ENCODE data around the gene GDF9.

GDF9 gene

GRCh38 chr5:132838516-132839282 lies 27.6 kb downstream of the GDF9 start:
- no peak for DNase-seq (ENCODE audit: low spot score)

DNA sequence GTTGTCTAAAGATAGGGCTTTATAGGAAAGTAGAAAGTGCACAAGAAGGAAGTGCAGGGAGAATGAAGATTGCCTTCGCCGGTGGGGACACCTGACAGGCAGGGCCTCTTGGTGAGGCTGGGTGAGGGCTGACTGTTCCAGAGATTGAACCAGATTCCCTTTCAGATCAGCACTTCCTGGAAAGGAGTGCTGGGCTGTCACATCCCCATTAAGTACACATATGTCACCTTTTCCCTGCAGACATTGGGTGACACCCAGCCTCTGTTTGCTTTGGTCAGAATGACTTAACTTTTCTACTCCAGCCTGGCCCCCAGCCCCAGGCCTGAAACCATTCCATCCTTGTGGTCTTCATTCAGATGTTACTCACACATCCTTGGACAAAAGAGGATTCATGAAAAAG lies 28.4 kb downstream of the GDF9 start:
- no peak for DNase-seq (ENCODE audit: low spot score)

DNA sequence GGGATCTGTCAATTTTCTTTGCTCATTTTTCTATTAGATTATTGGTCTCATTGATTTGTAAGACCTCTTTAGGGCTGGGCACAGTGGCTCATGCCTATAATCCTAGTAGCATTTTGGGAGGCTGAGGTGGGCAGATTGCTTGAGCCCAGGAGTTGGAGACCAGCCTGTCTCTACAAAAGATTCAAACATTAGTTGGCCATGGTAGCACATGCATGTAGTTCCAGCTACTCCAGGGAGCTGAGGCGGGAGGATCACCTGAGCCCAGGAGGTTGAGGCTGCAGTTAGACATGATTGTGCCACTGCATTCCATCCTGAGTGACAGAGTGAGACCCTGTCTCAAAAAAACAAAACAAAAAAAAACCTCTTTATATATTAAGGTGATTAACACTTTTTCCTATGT lies 29.4 kb downstream of the GDF9 start:
- no peak for DNase-seq (ENCODE audit: low spot score)

DNA sequence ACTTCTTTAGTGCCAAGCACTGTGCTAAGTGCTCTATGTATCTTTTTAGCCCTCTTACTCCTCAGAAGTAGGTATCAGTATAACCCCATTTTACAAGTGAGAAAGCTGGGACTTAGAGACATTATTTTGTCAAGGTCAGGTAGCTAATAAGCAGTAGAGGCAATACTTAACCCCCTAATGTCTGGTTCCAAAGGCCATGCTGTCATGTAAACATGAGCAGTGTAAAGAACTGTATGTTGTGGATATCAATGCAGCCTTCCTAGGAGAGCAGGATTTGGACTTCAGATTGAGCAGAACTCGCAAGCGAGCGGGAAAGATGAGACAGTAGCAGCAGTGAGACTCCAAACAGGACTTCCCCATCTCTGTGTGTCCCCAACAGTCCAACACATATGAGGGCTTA lies 32.2 kb downstream of the GDF9 start:
- no peak for DNase-seq (ENCODE audit: low spot score)

DNA sequence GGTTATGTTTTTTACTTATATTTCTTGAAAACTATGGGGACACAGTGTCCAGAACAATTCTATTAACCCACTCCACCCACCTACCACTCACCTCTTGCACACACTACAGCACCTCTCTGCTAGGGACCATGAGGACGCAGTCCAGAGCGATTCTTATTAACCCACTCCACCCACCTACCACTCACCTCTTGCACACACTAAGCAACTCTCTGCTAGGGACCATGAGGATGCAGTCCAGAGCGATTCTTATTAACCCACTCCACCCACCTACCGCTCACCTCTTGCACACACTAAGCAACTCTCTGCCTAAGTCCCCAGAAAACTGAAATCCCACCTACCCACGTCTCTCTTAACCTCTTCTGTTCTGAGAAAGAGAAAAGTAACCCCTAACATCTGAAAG lies 33.7 kb downstream of the GDF9 start:
- no peak for DNase-seq (ENCODE audit: low spot score)

DNA sequence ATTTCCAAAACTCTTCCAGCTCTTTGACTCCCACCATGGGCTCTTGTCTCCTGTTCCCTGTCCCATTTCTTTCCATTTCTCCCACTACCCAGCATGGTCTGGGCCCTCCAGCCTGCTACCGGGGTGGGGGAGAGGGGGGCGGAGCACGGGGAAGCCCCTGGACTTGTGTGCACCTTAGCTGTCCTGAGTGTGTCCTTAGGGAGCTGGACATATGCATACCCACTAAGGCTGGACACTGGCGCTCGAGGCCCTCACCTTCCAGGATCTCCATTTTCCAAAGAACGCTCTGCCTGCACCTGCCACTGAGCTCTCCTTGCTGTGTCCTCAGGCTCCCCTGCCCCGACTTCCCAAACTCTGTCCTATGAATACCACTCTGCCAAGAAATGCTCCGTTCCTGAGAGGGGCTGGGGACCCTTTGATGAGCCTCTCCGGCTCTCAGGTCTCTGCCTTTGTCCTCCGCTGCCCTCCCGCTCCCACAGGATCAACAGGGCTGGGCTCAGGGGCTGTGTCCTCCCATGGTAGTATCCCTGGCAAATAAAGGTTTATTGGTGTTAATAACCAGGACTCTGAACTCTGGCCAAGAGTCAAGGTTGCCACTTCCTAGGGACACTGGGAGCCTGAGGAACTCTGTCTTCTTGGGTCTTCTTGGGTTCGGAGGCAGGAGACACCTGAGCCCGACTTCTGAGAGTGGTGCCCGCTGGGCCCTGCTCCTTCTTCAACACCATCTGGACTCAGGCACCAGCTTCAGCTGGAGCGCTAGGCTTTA lies 35.0 kb downstream of the GDF9 start:
- DNase-seq (ENCODE audit: low spot score) = no peak

DNA sequence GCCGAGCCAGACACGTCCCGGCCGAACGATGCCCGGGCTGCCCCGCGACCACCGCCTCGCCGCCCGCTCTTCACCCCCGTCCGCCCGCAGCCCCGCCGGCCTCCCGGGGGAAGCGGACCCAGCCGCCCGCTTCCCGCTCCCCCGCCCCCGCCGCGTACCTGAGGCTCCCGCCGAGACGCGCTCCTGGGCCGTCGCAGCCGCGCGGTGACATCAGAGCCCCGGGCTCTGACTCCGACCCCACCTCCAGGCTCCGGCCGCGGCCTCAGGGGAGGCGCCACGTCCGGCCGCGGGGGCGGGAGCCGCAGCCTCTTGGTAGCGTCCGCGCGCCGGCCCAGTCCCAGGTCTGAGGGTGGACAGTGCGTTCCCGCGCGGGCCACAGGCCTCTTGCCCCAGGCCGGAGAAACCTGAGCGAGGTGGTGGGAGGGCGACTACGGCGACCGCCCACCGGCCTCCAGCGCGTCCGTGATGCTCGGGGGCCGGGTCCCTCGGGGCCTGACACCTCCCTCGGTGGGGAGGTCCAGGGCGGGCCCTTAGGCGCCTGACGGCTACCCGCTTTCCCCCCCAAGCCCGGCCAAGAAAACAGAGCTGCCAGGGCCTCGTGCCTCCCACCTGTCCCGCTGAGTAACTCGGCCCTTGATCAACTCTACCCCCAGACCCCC lies 35.7 kb downstream of the GDF9 start, which contains the start of gene SHROOM1:
SHROOM1 (minus strand) TSS at position 212 of the 659 bp plus-strand sequence. CDS start 4,507 bp downstream, outside the sequence.
- DNase-seq (ENCODE audit: low spot score) = peak; percentile 80

- DNase-seq (ENCODE audit: low spot score) = peak; percentile 90
Measured at GRCh38 chr5:132829742-132830435, 36.4 kb downstream of the GDF9 start.

DNA sequence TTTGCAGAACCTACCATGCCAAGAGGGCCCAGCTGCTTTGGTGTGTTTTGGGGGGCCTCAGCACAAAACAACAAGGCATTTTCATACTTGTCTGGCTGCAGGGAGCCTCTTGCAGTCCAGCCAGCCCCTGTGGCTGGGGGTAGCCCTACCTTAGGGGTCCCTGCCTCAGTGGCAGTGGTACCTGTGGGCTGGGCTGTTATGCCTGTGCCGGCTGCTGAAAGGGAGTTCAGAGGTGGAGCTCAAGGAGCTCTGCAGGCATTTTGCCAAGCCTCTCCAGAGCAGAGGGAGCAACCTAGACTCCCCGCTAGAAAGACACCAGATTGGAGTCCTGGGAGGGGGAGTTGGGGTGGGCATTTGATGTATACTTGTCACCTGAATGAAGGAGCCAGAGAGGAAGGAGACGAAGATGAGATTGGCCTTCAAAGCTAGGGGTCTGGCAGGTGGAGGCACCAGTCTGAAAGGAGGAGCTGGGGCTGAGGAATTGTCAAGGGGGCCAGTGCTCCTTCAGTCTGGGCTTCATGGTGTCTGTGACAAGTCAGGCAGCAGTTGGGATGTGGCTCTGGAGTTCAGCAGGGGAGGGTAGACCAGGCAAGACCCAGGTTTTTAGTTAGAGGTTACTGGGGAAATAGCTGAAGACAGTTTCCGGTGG lies 37.3 kb downstream of the GDF9 start:
- DNase-seq (ENCODE audit: low spot score) = no peak

DNA sequence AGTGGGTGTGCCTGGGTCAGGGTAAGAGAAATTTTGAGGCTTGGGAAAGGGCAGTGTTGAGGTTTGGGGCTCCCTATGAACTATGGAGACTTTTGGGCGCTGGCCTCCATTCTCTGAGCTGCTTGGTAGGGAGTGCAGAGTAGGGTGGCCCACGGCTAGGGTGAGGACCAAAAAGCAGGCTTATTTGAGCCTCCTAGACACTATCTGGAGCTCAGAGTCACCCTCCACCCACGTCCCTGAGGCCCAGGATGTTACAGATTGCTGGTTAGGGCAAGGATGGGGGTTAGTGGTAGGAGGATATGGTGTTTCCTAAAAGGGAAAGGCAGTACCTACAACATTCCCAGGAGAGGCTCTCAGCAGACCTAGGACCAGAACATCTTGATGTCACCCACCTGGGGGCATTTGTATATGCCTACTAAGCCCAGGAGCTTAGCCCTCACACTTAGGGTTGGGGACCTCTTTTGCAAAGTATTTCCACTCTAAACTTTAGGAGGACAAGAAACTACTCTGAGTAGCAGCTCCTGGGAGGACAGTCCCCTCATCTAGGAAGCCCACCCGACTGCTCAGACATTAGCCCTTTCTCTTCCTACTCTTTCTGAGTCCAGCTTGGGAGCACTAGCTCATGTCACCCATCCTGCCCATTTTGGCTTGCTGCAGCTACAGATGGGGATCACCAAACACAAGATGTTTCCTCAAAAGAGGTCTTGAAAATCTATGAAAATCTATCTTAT lies 38.2 kb downstream of the GDF9 start:
- no peak for DNase-seq (ENCODE audit: low spot score)

- no peak for DNase-seq (ENCODE audit: low spot score)
Measured at GRCh38 chr5:132826424-132827082, 39.7 kb downstream of the GDF9 start.

GRCh38 chr5:132825834-132826391 lies 40.4 kb downstream of the GDF9 start:
- DNase-seq (ENCODE audit: low spot score) = no peak

GRCh38 chr5:132825033-132825833 lies 41.0 kb downstream of the GDF9 start:
- no peak for DNase-seq (ENCODE audit: low spot score)

DNA sequence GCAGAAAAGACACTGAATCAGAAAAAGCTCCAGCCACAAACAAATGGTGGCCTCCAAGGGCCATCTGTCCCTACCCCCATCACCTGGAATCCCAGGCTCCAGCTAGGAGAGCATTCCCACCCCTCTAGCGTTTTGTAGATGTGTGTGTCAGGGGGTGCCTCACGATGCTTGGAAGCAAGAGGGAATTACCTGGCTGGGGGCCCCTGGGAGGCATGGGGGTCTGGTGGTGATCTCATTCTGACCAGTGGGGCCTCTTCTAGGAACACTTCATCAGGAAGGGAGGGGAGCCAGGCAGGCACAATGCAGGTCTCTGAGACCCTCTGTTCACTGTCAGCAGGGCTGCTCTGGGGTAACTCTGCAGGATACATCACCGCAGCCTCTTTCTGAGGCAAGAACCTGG lies 41.8 kb downstream of the GDF9 start:
- DNase-seq (ENCODE audit: low spot score) = no peak

DNA sequence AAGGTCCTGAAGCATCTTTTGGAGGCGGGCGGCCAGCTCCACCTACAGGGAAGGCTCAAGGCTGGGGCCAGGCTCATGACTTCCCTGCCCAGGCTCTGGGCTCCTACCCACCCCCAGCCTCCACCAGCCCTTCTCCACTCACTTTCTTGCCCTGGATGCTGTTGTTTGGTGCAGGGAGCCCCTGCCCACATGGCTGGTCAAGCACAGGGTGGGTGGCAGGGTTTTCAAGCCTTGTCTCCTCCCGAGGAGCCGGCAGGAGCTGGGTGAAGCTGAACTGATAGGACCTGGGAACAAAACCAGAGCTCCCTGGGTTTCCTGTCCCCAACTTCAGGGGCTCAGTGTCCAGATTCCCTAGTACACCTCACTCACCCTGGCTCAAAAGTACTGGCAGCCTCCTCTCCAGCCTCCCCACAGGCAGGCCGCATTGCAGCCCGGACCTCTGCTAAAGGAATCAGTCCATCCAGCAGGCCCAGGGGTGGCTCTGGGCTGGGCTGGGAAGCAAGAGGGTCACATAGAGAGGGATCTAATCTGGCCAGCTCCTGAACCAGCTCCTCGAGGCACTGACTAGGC lies 42.7 kb downstream of the GDF9 start:
- no peak for DNase-seq (ENCODE audit: low spot score)

DNA sequence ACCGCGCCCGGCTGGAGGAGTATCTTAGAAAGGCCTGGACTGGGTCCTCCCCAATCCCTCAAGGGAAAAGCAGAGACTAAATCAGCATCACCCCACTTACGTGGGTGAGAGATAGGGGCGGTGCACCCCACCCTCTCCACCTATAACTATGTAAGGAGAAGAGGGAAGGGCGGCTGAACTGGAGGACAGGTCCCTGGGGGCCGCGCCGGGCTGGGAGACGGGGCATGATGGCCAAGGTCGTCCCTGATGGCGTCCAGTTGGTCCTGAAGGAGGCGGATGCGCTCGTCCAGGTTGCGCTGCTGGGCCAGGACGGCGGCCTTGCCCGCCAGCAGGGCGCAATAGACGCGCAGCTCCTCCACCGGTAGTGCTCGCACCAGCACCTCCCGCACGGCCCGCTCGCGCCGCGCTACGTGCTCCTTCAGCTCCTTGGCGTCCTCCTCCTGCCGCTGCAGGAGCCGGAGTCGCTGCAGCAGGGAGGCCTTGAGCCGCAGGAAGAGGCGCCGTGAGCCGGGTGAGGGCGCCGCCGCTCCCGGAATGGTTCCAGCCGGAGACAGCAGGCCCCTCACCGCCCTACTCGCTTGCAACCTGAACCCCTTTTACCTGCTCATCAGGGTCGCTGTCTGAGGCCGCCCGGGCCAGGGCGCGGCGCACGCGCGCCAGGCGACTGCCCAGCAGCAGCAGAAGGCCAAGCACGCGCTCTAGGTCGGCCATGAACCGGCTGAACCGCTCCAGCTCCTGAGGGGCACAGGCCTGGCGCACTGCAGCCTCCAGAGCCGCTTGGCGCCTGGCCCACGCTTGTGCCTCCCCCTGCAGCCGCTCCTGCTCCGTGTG lies 43.4 kb downstream of the GDF9 start:
- DNase-seq (ENCODE audit: low spot score) = no peak

- peak; percentile 70 for DNase-seq (ENCODE audit: low spot score)
Measured at GRCh38 chr5:132821791-132822190, 44.5 kb downstream of the GDF9 start.

DNA sequence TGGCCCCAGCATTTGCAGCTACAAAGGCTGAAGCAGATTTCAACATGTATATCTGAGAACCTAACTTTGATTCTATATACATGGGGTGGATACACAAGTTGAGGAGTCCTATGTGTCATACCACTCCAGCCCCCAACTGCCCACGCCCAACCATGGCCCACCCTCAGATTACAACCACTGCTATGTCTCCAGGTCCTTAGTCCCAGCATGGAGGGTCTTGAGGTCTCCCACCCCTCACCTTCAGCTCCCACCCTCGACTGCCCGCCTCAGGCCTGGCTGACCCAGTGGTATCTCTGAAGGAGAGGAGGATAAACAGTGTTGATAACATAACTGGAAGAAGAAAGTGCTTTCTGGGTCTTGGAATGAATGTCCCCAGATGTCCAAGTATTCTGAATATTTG lies 44.9 kb downstream of the GDF9 start:
- DNase-seq (ENCODE audit: low spot score) = no peak

Data from AG08395 (cell line).